Transverse colon (tissue), 4 donors: Measurements from ENCODE around the gene SYS1. TPM values are rescaled to one million over a fixed set of nuclear protein-coding genes. Genes with fewer than 3 reads are reported as not detected.
A peak's percentile ranks its signal among the peaks of the same experiment; 100 is the strongest.

Source experiments
- DNase-seq: peaks from one replicate; pipeline ENCODE4 v3.0.0-alpha.2; 2019
- H3K27ac ChIP-seq, 4 donors: fragments of 200-600 bp; sonication (generic); 2 replicates each; pipeline ENCODE4 v1.5.1; 2016 to 2018; ENCODE audit warnings: inconsistent platforms in 4 of 4
- H3K27me3 ChIP-seq: fragments of 200-600 bp; sonication (generic); 2 replicates; pipeline ENCODE4 v1.5.1; 2017; ENCODE audit warnings: inconsistent platforms
- H3K36me3 ChIP-seq, 4 donors: fragments of 200-600 bp; sonication (generic); 2 replicates each; pipeline ENCODE4 v1.5.1; 2017 to 2019; ENCODE audit warnings: inconsistent platforms in 4 of 4
- H3K4me1 ChIP-seq, 4 donors: fragments of 200-600 bp; sonication (generic); 2 replicates each; pipeline ENCODE4 v1.5.1; 2017 to 2020; ENCODE audit warnings: inconsistent platforms in 4 of 4
- H3K4me3 ChIP-seq, 4 donors: fragments of 200-600 bp; sonication (generic); 1 replicate in 1 of 4; 2 replicates in 3 of 4; pipeline versions ENCODE4 v1.5.1 to v1.6.1; 2017 to 2019; ENCODE audit warnings: inconsistent platforms in 4 of 4
- H3K9me3 ChIP-seq, 2 donors: fragments of 200-600 bp; sonication (generic); 2 replicates each; pipeline ENCODE4 v1.5.1; 2017 to 2019; ENCODE audit warnings: inconsistent platforms in 2 of 2
- EP300 ChIP-seq: sonication (generic); formaldehyde crosslinking; IDR thresholded peaks from one replicate; pipeline ENCODE4 v1.6.1; 2017; ENCODE audit warnings: antibody characterized with exemption, low read depth
- POLR2A ChIP-seq: fragments of 450-650 bp; IDR thresholded peaks from one replicate; pipeline ENCODE4 v1.6.1; 2016; ENCODE audit warnings: antibody characterized with exemption, mild to moderate bottlenecking, moderate library complexity
- POLR2AphosphoS5 ChIP-seq, 3 donors: sonication (generic); formaldehyde crosslinking; IDR thresholded peaks; one replicate each; pipeline ENCODE4 v1.6.1; 2016; ENCODE audit warnings: antibody characterized with exemption in 3 of 3
- WGBS, 2 donors: methylation state at CpG; one replicate each; pipeline ENCODE4 v1.1.5; 2018; ENCODE audit warnings: low coverage in 1 of 2; 5-methylcytosine and 5-hydroxymethylcytosine counted together
- in situ Hi-C, 4 donors: fragments of 200-750 bp; cut with MboI; loops; one replicate each; pipeline versions ENCODE4 v1.15.0 to v1.15.1; 2017; ENCODE audit warnings: low sequenced_read_pairs in 3 of 4, low pct_ligation_motif_present in 1 of 4, low pct_unique_long_range_greater_than_20kb in 1 of 4
- intact Hi-C: fragments of 100-400 bp; cut with DNase I; formaldehyde crosslinking; loops from one replicate; pipeline ENCODE4 v1.15.1; 2023; ENCODE audit warnings: low total_unique reads
- total RNA-seq, 4 donors: library from RNA; depleted of rRNA; stranded (reverse); fragments of >200 nt; gene quantifications; one replicate each; pipeline ENCODE4 v1.1.0, GENCODE V29; 2016
- TF ChIP-seq, protein P1 (sequence below), 5 experiments: fragments of 200-600 bp in 3 of 5; fragments of 450-650 bp in 2 of 5; sonication (generic) in 3 of 5; IDR thresholded peaks; 1 replicate in 2 of 5; 2 replicates in 3 of 5; pipeline ENCODE4 v1.5.1; 2016 to 2017; ENCODE audit warnings: antibody characterized with exemption in 5 of 5, inconsistent platforms in 3 of 5, mild to moderate bottlenecking in 2 of 5, moderate library complexity in 1 of 5

The SYS1 gene
- total RNA-seq, 4 donors from 2014 or later = 5.6 to 64.7 (median 38.4) TPM

DNA sequence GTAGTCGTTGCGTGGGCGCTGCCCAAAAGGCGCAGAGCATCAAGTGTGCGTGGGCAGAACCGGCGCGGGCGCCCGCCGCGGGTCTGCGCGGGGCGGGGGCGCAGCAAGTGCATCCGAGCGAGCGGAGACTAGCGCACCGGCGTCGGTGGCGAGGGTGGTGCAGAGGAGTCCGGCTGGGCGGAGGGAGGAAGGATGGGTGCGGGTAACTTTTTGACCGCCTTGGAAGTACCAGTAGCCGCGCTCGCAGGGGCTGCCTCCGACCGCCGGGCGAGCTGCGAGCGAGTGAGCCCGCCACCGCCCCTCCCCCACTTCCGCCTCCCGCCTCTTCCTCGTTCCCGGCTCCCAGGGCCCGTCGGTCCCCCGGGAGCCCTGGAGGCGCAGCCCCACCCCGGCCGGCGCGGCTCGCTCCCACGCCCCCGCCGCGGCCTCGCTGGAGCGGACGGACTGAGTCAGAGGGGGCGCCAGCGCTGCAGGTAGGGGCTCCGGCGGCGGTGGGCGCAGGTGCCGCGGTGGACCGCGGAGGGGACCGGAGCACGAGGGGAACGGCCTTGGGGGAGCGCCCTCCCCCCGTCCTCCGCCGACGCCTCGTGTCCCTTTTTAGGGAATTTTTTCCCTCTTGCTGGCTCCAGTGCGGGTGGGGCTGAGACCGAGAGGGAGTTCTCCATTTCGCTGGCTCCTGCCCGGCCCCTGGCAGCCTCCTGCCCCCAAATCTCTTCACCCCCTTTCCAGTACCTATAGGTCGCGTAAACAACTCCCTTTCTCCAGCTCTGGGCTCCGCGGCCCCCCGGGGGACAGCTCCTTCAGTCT lies 43.5 kb downstream of the SYS1 start:
- 3% methylated on average over 42 of the region's 87 CpGs; no CpG with 5 or more reads in 1 of the 2 donors for WGBS, 2 donors
- intact Hi-C loops (no loop called here), in situ Hi-C loops (no loop called here)
- Histone ChIP-seq H3K4me3 (peak overlapping the region; percentile 62 to 93 (median 85)), H3K4me1 (peaks cover 19 to 49% (median 44%) of the 10 kb centered on the region in 4 donors), H3K27ac (peak overlapping the region; percentile 92 to 97 (median 96)), H3K36me3 (peaks cover 0 to 5% (median 0%) of the 10 kb centered on the region in 4 donors), H3K9me3 (no peaks in the 10 kb centered on the region), H3K27me3 (no peaks in the 10 kb centered on the region)
- DNase-seq = peak; percentile 84
- TF ChIP-seq, protein P1, sequence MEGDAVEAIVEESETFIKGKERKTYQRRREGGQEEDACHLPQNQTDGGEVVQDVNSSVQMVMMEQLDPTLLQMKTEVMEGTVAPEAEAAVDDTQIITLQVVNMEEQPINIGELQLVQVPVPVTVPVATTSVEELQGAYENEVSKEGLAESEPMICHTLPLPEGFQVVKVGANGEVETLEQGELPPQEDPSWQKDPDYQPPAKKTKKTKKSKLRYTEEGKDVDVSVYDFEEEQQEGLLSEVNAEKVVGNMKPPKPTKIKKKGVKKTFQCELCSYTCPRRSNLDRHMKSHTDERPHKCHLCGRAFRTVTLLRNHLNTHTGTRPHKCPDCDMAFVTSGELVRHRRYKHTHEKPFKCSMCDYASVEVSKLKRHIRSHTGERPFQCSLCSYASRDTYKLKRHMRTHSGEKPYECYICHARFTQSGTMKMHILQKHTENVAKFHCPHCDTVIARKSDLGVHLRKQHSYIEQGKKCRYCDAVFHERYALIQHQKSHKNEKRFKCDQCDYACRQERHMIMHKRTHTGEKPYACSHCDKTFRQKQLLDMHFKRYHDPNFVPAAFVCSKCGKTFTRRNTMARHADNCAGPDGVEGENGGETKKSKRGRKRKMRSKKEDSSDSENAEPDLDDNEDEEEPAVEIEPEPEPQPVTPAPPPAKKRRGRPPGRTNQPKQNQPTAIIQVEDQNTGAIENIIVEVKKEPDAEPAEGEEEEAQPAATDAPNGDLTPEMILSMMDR (IDR thresholded peaks at IDR 0.05) = no peak
- TF ChIP-seq POLR2AphosphoS5 (IDR thresholded peaks at IDR 0.05) = peak; percentile 29 to 74 (median 72)
- TF ChIP-seq POLR2A = peak; percentile 42

DNA sequence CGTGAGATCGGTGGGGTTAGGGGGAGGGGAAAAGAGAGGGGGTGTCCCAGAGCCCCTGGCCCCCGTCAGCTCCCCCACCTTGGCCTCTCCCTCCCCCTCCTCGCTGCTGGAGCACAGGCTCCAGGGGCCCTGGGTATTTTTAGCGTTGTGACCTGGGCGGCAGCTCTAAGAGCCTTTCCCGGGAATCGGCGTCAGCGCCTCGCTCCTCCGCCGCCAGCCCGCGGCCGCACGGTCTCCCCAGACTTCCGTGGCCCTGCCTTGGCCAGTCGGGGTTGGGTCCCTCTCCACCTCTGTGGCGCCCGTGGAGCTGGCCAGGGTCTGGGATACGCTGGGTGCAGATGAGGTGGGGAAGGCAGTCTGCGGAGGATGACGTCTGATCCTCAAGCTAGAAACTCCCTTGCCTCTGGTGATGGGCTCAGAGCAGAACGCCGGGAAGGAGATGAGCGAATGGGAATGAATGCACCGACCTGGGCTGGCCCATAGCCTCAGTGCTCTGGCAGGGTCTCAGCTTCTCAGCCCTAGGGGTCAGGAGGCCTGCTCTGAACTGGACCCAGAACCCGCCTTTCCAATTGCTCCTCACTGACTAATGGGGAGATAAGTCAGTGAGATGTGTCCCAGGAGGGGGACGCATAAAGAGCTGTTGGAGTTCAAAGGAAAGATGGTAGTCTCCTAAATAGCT lies 44.2 kb downstream of the SYS1 start:
- Histone ChIP-seq H3K4me3 (peak overlapping the region; percentile 62 to 93 (median 85)), H3K27ac (peak overlapping the region; percentile 92 to 97 (median 96)), H3K27me3 (no peaks in the 10 kb centered on the region), H3K9me3 (no peaks in the 10 kb centered on the region), H3K4me1 (peaks cover 19 to 53% (median 49%) of the 10 kb centered on the region in 4 donors), H3K36me3 (peaks cover 0 to 5% (median 0%) of the 10 kb centered on the region in 4 donors)
- peak; percentile 58 for DNase-seq
- TF ChIP-seq POLR2A = peak; percentile 77
- no peak for TF ChIP-seq EP300
- TF ChIP-seq POLR2AphosphoS5 (IDR thresholded peaks at IDR 0.05) = peak; percentile 54 to 91 (median 77)
- TF ChIP-seq, protein P1 (IDR thresholded peaks at IDR 0.05) = no peak
- in situ Hi-C loops = no loop called here
- WGBS, 2 donors = 9 to 29% methylated on average over 5 to 30 of the region's 30 CpGs
- intact Hi-C loops = no loop called here

DNA sequence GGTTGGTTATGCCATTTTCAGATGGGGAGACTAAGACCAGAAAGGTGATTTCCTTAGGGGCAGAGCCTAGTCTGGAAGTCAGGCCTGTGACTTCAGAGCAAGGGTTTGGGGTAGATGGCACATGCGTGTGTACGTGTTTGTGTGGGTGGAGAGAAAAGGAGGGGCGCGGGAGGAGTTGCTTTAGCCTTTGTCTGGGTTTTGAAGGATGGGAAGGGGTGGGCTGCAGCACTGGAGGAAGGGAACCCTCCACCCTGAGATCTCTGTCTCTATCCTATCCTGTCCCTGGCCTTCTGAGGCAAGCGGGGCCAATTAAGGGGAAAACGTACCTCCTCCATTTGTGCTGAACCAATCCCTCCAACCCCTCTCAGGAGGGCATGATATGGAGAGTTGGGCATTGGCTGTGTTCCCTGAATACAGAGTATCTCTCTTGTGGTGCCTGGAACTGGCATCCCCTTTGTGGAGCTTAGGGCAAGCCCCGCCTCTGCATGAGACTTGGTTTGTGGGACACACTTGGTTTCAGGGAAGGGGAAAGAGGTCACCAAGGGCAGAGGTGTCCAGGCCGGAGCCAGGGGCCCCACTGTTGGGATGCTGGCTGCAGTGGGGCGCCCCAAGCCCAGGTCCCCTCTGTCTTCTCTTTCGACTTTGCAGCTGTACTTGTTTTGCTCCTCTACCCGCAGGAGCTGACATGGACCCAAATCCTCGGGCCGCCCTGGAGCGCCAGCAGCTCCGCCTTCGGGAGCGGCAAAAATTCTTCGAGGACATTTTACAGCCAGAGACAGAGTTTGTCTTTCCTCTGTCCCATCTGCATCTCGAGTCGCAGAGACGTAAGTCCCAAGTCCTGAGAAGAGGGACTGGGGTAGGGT lies 45.1 kb downstream of the SYS1 start, which contains the start of gene DBNDD2:
Gene DBNDD2 (plus strand): TSS at position 507 of the 863 bp plus-strand sequence. CDS start 179 bp downstream, at position 686.
- peak in 1 of 3 donors; percentile 2 for TF ChIP-seq POLR2AphosphoS5 (IDR thresholded peaks at IDR 0.05)
- TF ChIP-seq, protein P1 (IDR thresholded peaks at IDR 0.05) = no peak
- H3K4me3 ChIP-seq = peak within 1 kb of the TSS; percentile 62 to 93 (median 85)
- peaks cover 0 to 5% (median 0%) of the 10 kb centered on the region in 4 donors for H3K36me3 ChIP-seq
- intact Hi-C loops = no loop called here
- H3K9me3 ChIP-seq = no peaks in the 10 kb centered on the region
- DNase-seq = no peak
- 76% methylated on average over 21 of the region's 21 CpGs; no CpG with 5 or more reads in 1 of the 2 donors for WGBS, 2 donors
- H3K27me3 ChIP-seq = no peaks in the 10 kb centered on the region
- H3K4me1 ChIP-seq = peaks cover 19 to 59% (median 52%) of the 10 kb centered on the region in 4 donors
- in situ Hi-C loops = no loop called here
- H3K27ac ChIP-seq = peak within 1 kb of the TSS; percentile 92 to 97 (median 96)
